Uterus (tissue), 2 donors: ENCODE data around the gene FGFRL1.

ENCODE experiments used
- CTCF ChIP-seq, 4 experiments: fragments of 200-600 bp in 2 of 4; fragments of 450-650 bp in 2 of 4; sonication (generic) in 2 of 4; IDR thresholded peaks; one replicate each; pipeline ENCODE4 v1.5.1; 2016 to 2019; ENCODE audit warnings: antibody characterized with exemption in 4 of 4, mild to moderate bottlenecking in 2 of 4, moderate library complexity in 1 of 4
- POLR2A ChIP-seq, 2 donors: fragments of 450-650 bp; IDR thresholded peaks; one replicate each; pipeline ENCODE4 v1.6.1; 2016; ENCODE audit warnings: antibody characterized with exemption in 2 of 2, mild to moderate bottlenecking in 1 of 2, moderate library complexity in 1 of 2

- no peak for TF ChIP-seq CTCF (IDR thresholded peaks at IDR 0.05)
- TF ChIP-seq POLR2A (IDR thresholded peaks at IDR 0.05): no peak
Measured at GRCh38 chr4:1019729-1020470, 8.5 kb downstream of the FGFRL1 start.
